Mesodermal cell (in vitro differentiated cells): Measurements from ENCODE around the gene SIGMAR1.
A peak's percentile ranks its signal among the peaks of the same experiment; 100 is the strongest.

Experiments used
- H3K27ac ChIP-seq: 2 replicates; pipeline ENCODE4 v1.7.0; 2013; ENCODE audit warnings: mild to moderate bottlenecking, low read depth, low read length, moderate library complexity; ENCODE audit not compliant: severe bottlenecking
- H3K36me3 ChIP-seq: 2 replicates; pipeline ENCODE4 v1.7.1; 2013; ENCODE audit warnings: mild to moderate bottlenecking, low read length, moderate library complexity; ENCODE audit not compliant: control insufficient read depth, insufficient read depth
- H3K4me1 ChIP-seq: one replicate; pipeline ENCODE4 v1.7.1; 2013; ENCODE audit warnings: mild to moderate bottlenecking, low read length; ENCODE audit not compliant: insufficient read depth, control insufficient read depth, poor library complexity, severe bottlenecking
- H3K4me3 ChIP-seq: 2 replicates; pipeline ENCODE4 v1.7.0; 2013; ENCODE audit warnings: low read length, control low read depth, mild to moderate bottlenecking; ENCODE audit not compliant: insufficient read depth, poor library complexity, severe bottlenecking; ENCODE audit errors: extremely low read depth
- H3K9me3 ChIP-seq: 2 replicates; pipeline ENCODE4 v1.7.1; 2013; ENCODE audit warnings: mild to moderate bottlenecking, low read length, moderate library complexity; ENCODE audit not compliant: control insufficient read depth
- WGBS, 2 experiments: methylation state at CpG; one replicate each; pipeline ENCODE4 v1.1.5; 2013; ENCODE audit warnings: missing lambda C conversion rate in 2 of 2; ENCODE audit not compliant: insufficient coverage in 2 of 2; 5-methylcytosine and 5-hydroxymethylcytosine counted together

The SIGMAR1 gene

GRCh38 chr9:34611811-34612787, 25.5 kb downstream of the SIGMAR1 start, which contains the start of gene RPP25L:
Gene RPP25L (minus strand): TSS chr9:34612097. CDS start chr9:34611296, 801 bp downstream.
- peak within 1 kb of the TSS; percentile 71 for H3K4me3 ChIP-seq
- peaks cover 5% of the 10 kb centered on the region for H3K4me1 ChIP-seq
- H3K9me3 ChIP-seq, result no peaks in the 10 kb centered on the region
- WGBS, 2 experiments, result 1% methylated on average over 68 to 73 of the region's 77 CpGs
- peaks cover 26% of the 10 kb centered on the region for H3K36me3 ChIP-seq
- H3K27ac ChIP-seq, result peak within 1 kb of the TSS; percentile 79

- Histone ChIP-seq H3K36me3 (peaks cover 18% of the 10 kb centered on the region), H3K4me3 (peak overlapping the region; percentile 71), H3K27ac (peak overlapping the region; percentile 79), H3K9me3 (no peaks in the 10 kb centered on the region), H3K4me1 (peaks cover 5% of the 10 kb centered on the region)
- WGBS, 2 experiments, result 54 to 60% methylated on average over 9 to 10 of the region's 10 CpGs
Measured at GRCh38 chr9:34611251-34611810, 26.3 kb downstream of the SIGMAR1 start.

DNA sequence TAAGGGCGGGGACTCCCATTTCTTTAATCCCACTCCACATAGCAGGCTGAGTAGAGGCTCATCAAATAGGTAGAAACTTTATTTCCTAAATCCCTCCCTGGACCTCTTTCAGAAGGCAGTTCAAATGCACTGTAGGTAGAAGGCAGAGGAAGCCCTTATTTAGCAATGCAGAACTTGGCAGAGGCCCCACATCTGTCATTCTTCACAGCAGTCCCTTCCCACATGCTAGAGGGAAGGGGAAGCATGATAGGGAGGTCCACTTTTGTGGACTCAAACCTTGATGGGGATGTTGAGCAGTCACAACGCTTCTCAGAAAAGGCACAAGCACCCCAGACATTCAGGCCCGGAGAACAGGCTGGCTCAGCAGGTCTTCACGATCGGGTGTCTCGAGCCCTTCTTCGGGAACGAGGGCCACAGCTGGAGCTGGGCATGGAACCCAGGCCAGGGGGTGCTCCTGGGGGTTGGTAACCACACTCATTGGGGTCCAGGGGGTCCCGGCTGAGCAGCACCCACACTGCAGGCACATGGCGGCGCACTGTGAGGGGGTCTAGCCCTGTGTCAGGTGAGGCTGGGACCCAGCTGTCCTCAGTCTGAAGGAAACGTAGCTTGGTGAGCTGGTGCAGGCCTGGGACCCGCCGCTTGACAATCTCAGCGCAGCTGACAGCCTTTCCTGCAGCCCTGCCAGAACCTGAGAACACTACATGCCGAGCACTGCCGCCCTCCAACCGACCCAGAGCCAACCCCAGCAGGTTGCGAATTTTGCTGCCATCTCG, 27.0 kb downstream of the SIGMAR1 start:
- H3K9me3 ChIP-seq, result no peaks in the 10 kb centered on the region

GRCh38 chr9:34607331-34607730, 30.3 kb downstream of the SIGMAR1 start:
- WGBS, 2 experiments, result 56% methylated on average over 2 of the region's 2 CpGs; no CpG with 5 or more reads in 1 of the 2 experiments
- Histone ChIP-seq H3K4me3 (no peak overlapping the region), H3K9me3 (no peaks in the 10 kb centered on the region), H3K36me3 (no peaks in the 10 kb centered on the region), H3K4me1 (peaks cover 5% of the 10 kb centered on the region), H3K27ac (no peak overlapping the region)

More for the DNA sequence above, 27.0 kb downstream of the SIGMAR1 start:
- Histone ChIP-seq H3K27ac (no peak overlapping the region), H3K4me3 (peak overlapping the region; percentile 71), H3K36me3 (peaks cover 13% of the 10 kb centered on the region), H3K4me1 (peaks cover 5% of the 10 kb centered on the region)
- 92 to 95% methylated on average over 14 to 18 of the region's 20 CpGs for WGBS, 2 experiments

DNA sequence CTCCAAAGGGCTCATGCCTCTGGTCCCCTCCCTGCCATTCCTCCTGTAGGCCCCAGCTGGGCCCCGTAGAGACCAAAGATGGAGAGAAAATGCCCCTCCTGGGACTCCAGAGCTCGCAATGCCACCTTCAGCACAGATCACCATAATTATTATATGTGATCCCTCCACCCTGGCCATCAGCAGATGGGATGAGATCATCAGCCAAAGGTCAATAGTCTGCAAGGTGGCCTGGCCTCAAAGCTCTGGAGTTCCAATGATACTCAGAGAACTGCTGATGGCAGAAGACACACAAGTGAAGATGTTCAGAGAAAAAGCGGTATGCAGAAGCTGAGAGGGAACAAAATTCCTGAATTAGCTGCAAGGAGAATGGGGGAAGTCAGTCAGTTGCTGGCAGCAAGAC, 30.7 kb downstream of the SIGMAR1 start:
- H3K36me3 ChIP-seq, result no peaks in the 10 kb centered on the region
- no peak overlapping the region for H3K4me3 ChIP-seq
- H3K4me1 ChIP-seq, result peaks cover 5% of the 10 kb centered on the region
- WGBS, 2 experiments, result 100% methylated on average over 2 of the region's 3 CpGs
- H3K27ac ChIP-seq, result no peak overlapping the region
- no peaks in the 10 kb centered on the region for H3K9me3 ChIP-seq

GRCh38 chr9:34606190-34606589, 31.4 kb downstream of the SIGMAR1 start:
- Histone ChIP-seq H3K4me1 (peaks cover 2% of the 10 kb centered on the region), H3K27ac (no peak overlapping the region), H3K4me3 (no peak overlapping the region), H3K36me3 (no peaks in the 10 kb centered on the region), H3K9me3 (no peaks in the 10 kb centered on the region)

DNA sequence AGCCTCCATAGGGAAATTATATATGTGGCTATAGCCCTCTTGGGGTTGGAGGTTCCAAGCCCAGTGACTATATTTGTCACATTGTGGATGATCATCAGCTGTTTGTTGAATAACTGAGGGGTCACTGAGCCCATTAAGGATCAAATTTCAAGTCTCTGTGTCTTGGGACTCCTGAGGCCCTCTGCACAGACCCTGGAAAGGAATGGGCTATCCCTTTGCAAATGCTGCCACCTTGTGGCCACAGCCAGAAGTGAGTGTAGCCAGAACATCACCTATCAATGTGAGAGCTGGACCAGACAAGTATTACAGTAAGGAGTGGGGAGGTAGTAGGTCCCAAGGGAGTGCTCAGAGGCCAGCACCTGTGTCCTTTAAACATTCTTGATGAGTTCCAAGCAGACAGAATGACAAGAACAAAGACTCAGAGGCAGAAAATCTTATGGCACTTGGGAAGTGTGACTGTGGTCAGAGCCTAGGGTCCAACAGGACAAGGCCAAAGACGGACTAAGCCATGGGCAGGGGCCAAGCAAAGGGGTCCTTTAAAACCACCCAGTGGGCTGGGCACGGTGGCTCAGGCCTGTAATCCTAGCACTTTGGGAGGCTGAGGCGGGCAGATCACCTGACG, 33.9 kb downstream of the SIGMAR1 start:
- Histone ChIP-seq H3K27ac (no peak overlapping the region), H3K36me3 (no peaks in the 10 kb centered on the region), H3K9me3 (no peaks in the 10 kb centered on the region), H3K4me1 (peaks cover 3% of the 10 kb centered on the region), H3K4me3 (no peak overlapping the region)
- 52 to 55% methylated on average over 2 of the region's 4 CpGs for WGBS, 2 experiments

DNA sequence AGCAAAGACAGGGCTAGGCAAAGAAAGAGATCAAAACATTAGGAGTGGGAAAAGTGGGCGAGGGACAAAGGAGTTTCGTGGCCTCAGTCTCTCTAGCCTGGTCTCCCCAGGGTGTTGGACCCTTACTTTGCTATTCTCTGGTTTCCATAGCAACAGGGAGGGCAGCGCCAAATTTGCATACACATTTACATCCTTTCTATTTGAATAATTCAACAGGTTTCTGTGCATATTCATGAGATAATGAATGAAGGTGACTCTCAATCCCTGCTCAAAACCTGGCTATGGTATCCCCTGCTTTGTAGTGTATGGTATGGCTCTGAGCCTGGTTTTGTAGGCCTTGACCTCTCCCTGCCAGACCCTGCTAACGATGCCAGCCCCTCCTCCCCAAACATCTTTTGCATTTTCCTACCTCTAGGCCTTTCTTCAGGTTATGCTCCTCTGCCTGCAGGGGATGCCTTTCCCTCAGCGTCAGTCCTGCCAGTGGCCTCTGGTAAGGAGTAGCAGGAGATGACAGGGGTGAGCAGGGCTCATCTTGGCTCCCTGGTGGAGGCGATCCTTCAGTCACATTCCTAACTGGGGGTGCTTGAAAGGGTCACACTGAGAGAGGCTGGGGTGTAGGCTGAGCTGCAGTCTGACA, 35.5 kb downstream of the SIGMAR1 start:
- Histone ChIP-seq H3K9me3 (no peaks in the 10 kb centered on the region), H3K36me3 (no peaks in the 10 kb centered on the region), H3K4me3 (no peak overlapping the region), H3K27ac (no peak overlapping the region), H3K4me1 (peaks cover 3% of the 10 kb centered on the region)
- WGBS, 2 experiments, result 43 to 63% methylated on average over 3 of the region's 6 CpGs

GRCh38 chr9:34600908-34601307, 36.7 kb downstream of the SIGMAR1 start:
- 86 to 90% methylated on average over 1 of the region's 1 CpG for WGBS, 2 experiments
- H3K36me3 ChIP-seq, result no peaks in the 10 kb centered on the region

GRCh38 chr9:34599546-34599945, 38.0 kb downstream of the SIGMAR1 start:
- Histone ChIP-seq H3K9me3 (no peaks in the 10 kb centered on the region), H3K36me3 (no peaks in the 10 kb centered on the region), H3K27ac (no peak overlapping the region), H3K4me1 (peaks cover 3% of the 10 kb centered on the region), H3K4me3 (no peak overlapping the region)
- WGBS, 2 experiments, result 43 to 100% methylated on average over 1 of the region's 1 CpG

More at GRCh38 chr9:34600908-34601307, 36.7 kb downstream of the SIGMAR1 start:
- H3K4me1 ChIP-seq, result peaks cover 3% of the 10 kb centered on the region
- no peaks in the 10 kb centered on the region for H3K9me3 ChIP-seq
- H3K27ac ChIP-seq, result no peak overlapping the region
- H3K4me3 ChIP-seq, result no peak overlapping the region
